Esophagus squamous epithelium (tissue), 4 donors: ENCODE measurements around the gene TRAF3.

Source experiments
- CTCF ChIP-seq, 6 experiments: fragments of 450-650 bp in 4 of 6; fragments of 200-600 bp in 2 of 6; sonication (generic) in 2 of 6; IDR thresholded peaks; one replicate each; pipeline ENCODE4 v1.5.1; 2016 to 2019; ENCODE audit warnings: antibody characterized with exemption in 6 of 6, mild to moderate bottlenecking in 4 of 6, moderate library complexity in 4 of 6
- POLR2A ChIP-seq, 4 donors: fragments of 450-650 bp; IDR thresholded peaks; one replicate each; pipeline ENCODE4 v1.6.1; 2017; ENCODE audit warnings: antibody characterized with exemption in 4 of 4, mild to moderate bottlenecking in 4 of 4, moderate library complexity in 3 of 4

GRCh38 chr14:102922490-102923200, 145.4 kb downstream of the TRAF3 start, which contains the start of gene AMN:
- TF ChIP-seq CTCF (IDR thresholded peaks at IDR 0.05) (no peak), POLR2A (IDR thresholded peaks at IDR 0.05) (no peak)
